GM18511 (cell line): ENCODE measurements around the gene NECTIN2.
"Not testable (repeated sequence)": the region's sequence is repeated elsewhere in the genome, so short reads cannot be mapped to it uniquely, and the experiment has no call there.

Source experiments
- ATAC-seq: cut with Tn5 transposase; IDR thresholded peaks from one replicate; pipeline ENCODE4 v1.9.1; 2021; ENCODE audit warnings: mild to moderate bottlenecking, moderate library complexity; ENCODE audit not compliant: unreplicated experiment

The NECTIN2 gene

GRCh38 chr19:44904426-44904994, 58.4 kb downstream of the NECTIN2 start:
- no peak for ATAC-seq

- ATAC-seq, result no peak
Observed at GRCh38 chr19:44905437-44906160, 59.5 kb downstream of the NECTIN2 start, which contains the start of gene APOE. Gene APOE, plus strand, starts transcription at chr19:44905796. Its CDS starts 829 bp downstream, at chr19:44906625.

- ATAC-seq, result no peak
Observed at GRCh38 chr19:44907613-44908012, 61.5 kb downstream of the NECTIN2 start.

- ATAC-seq, result no peak
Observed at GRCh38 chr19:44908074-44908835, 62.2 kb downstream of the NECTIN2 start.

- no peak for ATAC-seq
Observed at GRCh38 chr19:44908836-44909261, 62.8 kb downstream of the NECTIN2 start.

GRCh38 chr19:44909775-44910174, 63.7 kb downstream of the NECTIN2 start:
- ATAC-seq, result no peak

- ATAC-seq, result not testable (repeated sequence)
Observed at GRCh38 chr19:44911896-44912295, 65.8 kb downstream of the NECTIN2 start.

- ATAC-seq, result no peak
Observed at GRCh38 chr19:44912854-44913253, 66.8 kb downstream of the NECTIN2 start.

GRCh38 chr19:44913512-44914432, 67.7 kb downstream of the NECTIN2 start:
- ATAC-seq, result not testable (repeated sequence)

- ATAC-seq, result peak; percentile 92
Observed at GRCh38 chr19:44914433-44915206, 68.5 kb downstream of the NECTIN2 start, which contains the start of gene APOC1. Gene APOC1, plus strand, starts transcription at chr19:44914608. Its CDS starts 284 bp downstream, at chr19:44914892.

- ATAC-seq, result no peak
Observed at GRCh38 chr19:44924243-44924725, 78.2 kb downstream of the NECTIN2 start.

GRCh38 chr19:44925114-44925891, 79.2 kb downstream of the NECTIN2 start:
- no peak for ATAC-seq

GRCh38 chr19:44926245-44927077, 80.4 kb downstream of the NECTIN2 start:
- ATAC-seq, result not testable (repeated sequence)

- no peak for ATAC-seq
Observed at GRCh38 chr19:44927746-44928145, 81.6 kb downstream of the NECTIN2 start.

- no peak for ATAC-seq
Observed at GRCh38 chr19:44930088-44930487, 84.0 kb downstream of the NECTIN2 start.

- no peak for ATAC-seq
Observed at GRCh38 chr19:44931541-44931940, 85.4 kb downstream of the NECTIN2 start.
